ENCODE measurements around the gene CYTH2.
"Not testable (repeated sequence)": the region's sequence is repeated elsewhere in the genome, so short reads cannot be mapped to it uniquely, and the experiment has no call there.

CYTH2 gene

DNA sequence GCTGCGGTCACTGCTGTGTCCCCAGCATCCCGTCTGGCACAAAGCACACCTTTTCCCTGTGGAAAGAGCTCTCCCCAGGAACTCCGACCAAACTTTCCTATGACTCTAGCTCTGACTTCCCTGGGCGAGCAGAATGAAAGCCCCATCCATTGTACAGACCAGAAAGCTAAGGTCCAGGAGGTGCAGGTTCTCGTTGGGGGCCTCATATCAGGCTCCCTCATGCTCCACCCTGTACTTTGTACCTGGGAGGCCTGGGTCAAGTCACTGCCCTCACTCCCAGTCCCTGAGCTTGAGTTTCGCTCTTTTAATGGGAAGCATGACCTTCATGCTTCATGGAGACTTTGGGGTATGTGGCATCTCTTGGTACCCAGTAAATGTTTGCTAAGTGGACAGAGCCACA, 18.4 kb downstream of the CYTH2 start:
- no peak for DNase-seq (ENCODE audit: extremely low spot score)
- TF ChIP-seq HDGF (IDR thresholded peaks at IDR 0.05; ENCODE audit: borderline replicate concordance) = no peak
- POLR2A ChIA-PET = interaction anchor here (1.0 kb wide), 1 partner anchor 15 kb away, joined by 3 read pairs; no protein-coding TSS in a partner anchor
- CTCF ChIA-PET = interaction anchor here (1.0 kb wide), 1 partner anchor 97 kb away, joined by 5 read pairs; no protein-coding TSS in a partner anchor

DNA sequence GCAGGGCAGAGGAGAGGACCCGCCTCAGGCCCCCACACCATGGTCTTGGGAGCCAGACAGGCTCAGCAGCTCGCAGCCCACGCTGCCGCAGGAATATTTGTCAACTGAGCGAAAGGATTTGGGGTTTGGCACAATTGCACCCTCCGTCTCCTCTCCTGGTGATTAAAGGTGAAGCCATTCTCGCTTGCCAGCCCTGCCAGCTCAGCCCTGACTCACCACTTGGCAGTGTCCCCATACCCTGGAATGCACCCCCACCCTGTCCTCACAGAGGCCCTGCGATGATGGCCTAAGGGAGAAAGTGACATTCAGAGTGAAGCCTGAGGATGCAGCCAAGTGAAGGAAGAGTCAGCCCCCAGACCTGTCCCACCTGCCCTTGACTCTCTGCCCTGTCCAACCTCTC, 18.8 kb downstream of the CYTH2 start:
- DNase-seq (ENCODE audit: extremely low spot score) = no peak
- ChIA-PET POLR2A (interaction anchor here (1.0 kb wide), 1 partner anchor 15 kb away, joined by 3 read pairs; no protein-coding TSS in a partner anchor), CTCF (interaction anchor here (1.0 kb wide), 1 partner anchor 96 kb away, joined by 5 read pairs; no protein-coding TSS in a partner anchor)
- TF ChIP-seq FOXK2 (IDR thresholded peaks at IDR 0.05) = no peak
- TF ChIP-seq FOXM1 (IDR thresholded peaks at IDR 0.05; ENCODE audit: borderline replicate concordance) = no peak
- TF ChIP-seq CTBP1 (IDR thresholded peaks at IDR 0.05; ENCODE audit: borderline replicate concordance) = no peak
- TF ChIP-seq ARNT (IDR thresholded peaks at IDR 0.05) = no peak
- TF ChIP-seq ELF4 (IDR thresholded peaks at IDR 0.05) = no peak
- no peak for TF ChIP-seq BHLHE40 (IDR thresholded peaks at IDR 0.05; ENCODE audit: borderline replicate concordance)
- TF ChIP-seq, protein P1, sequence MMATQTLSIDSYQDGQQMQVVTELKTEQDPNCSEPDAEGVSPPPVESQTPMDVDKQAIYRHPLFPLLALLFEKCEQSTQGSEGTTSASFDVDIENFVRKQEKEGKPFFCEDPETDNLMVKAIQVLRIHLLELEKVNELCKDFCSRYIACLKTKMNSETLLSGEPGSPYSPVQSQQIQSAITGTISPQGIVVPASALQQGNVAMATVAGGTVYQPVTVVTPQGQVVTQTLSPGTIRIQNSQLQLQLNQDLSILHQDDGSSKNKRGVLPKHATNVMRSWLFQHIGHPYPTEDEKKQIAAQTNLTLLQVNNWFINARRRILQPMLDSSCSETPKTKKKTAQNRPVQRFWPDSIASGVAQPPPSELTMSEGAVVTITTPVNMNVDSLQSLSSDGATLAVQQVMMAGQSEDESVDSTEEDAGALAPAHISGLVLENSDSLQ (IDR thresholded peaks at IDR 0.05) = no peak
- no peak for TF ChIP-seq L3MBTL2 (conservative IDR thresholded peaks at IDR 0.05)

DNA sequence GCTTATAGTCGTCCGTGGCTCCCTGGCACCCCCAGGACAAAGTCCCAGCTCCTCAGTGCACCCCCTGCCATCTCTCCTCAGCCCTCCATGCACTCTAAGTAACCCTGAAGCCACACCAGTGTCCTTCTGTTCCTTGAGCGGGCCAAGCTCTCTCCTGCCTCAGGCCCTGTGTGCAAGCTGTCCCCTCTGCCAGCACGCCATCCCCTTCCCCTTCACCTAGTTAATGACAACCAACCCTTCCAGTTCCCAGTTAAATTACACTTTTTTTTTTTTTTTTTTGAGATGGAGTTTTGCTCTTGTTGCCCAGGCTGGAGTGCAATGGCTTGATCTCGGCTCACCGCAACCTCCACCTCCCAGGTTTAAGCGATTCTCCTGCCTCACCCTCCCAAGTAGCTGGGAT, 19.3 kb downstream of the CYTH2 start:
- DNase-seq (ENCODE audit: extremely low spot score); POLR2A ChIA-PET: not testable (repeated sequence)
- CTCF ChIA-PET = interaction anchor here (1.0 kb wide), 1 partner anchor 96 kb away, joined by 5 read pairs; no protein-coding TSS in a partner anchor

DNA sequence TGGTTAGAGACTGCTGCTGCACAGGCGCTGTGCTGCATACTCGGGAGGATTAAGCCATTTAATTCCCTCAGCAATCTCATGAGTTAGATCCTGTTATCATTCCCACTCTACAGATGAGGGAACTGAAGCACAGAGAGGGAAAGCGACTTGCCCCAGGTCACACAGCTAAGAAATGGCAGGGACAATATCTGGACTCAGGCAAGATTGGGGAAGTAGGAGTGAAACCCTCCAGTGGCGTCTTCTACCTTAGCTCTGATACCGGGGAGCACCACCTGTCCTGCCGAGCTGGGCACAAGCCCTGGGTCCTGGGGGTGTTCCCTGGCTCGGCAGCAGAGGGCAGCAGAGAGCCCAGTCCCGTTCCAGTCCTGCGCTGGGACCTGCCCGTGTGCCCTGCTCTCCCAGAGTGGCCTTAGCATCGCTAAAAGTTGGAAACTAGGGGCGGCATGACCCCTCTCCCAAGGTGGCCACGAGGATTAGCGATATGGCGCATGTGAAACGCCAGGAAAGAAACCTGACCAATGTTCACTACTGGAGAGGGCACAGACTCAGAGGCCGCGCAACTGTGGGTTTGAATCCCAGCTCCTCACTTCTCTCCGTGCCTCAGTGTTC, 20.5 kb downstream of the CYTH2 start:
- TF ChIP-seq LEF1 (IDR thresholded peaks at IDR 0.05; ENCODE audit: borderline replicate concordance) = no peak
- TF ChIP-seq BHLHE40 (IDR thresholded peaks at IDR 0.05; ENCODE audit: borderline replicate concordance) = no peak
- ChIA-PET CTCF (interaction anchor here (0.5 to 2.1 kb wide), 8 partner anchors 11 to 422 kb away, joined by 3 to 14 read pairs (median 4); no protein-coding TSS in a partner anchor), POLR2A (interaction anchor here (0.9 to 1.5 kb wide), 2 partner anchors 16 to 20 kb away, joined by 3 to 5 read pairs; no protein-coding TSS in a partner anchor)
- peak; percentile 77 for DNase-seq (ENCODE audit: extremely low spot score)

DNA sequence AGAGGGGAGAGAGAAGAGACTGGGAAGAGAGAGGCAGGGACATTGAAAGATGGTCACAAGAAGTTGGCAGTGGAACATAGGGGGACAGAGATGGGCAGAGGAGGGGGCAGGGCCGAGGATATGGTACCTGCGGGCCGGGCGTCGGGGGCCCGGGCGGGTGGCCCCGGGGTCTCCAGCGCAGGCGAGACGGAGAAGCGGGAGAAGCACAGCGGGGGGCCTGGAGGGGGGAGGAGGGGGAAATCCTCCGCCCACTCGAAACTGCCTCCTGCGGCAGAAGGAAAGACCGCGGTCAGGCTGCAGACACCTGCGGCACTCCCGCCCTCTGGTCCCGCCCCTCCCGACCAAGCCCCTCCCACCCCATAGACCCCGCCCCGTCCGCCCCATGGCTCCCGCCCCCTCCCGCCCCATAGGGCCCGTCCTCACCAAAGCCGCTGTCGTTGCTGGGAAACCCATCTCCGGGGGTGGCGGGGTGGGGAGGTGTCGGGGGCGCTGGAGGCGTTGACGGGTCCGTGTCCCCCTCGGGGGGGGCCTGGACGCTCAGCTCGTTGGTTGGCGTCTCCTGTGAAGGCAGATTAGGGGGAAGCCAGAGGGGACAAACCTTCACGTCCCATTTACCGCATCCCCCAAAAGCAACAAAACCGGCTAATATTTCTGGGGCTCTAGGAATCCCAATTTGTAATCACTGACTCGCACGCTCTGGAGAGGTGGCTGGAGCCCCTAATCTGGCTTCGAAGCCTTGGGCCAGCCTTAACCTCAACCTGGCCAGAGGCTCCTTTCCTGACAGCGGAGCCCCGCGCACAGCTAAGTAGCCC, 22.0 kb downstream of the CYTH2 start:
- peak; percentile 82 for DNase-seq (ENCODE audit: extremely low spot score)
- ChIA-PET POLR2A (interaction anchor here (1.2 to 1.5 kb wide), 2 partner anchors 14 to 93 kb away, joined by 3 to 5 read pairs; no protein-coding TSS in a partner anchor), CTCF (interaction anchor here (2.1 kb wide), 1 partner anchor 93 kb away, joined by 14 read pairs; no protein-coding TSS in a partner anchor)
- TF ChIP-seq NFRKB (IDR thresholded peaks at IDR 0.05) (no peak), ELF4 (IDR thresholded peaks at IDR 0.05) (no peak), ARNT (IDR thresholded peaks at IDR 0.05) (no peak), HDGF (IDR thresholded peaks at IDR 0.05; ENCODE audit: borderline replicate concordance) (no peak), CTBP1 (IDR thresholded peaks at IDR 0.05; ENCODE audit: borderline replicate concordance) (no peak), LEF1 (IDR thresholded peaks at IDR 0.05; ENCODE audit: borderline replicate concordance) (no peak), FOXM1 (IDR thresholded peaks at IDR 0.05; ENCODE audit: borderline replicate concordance) (no peak), SUZ12 (IDR thresholded peaks at IDR 0.05) (no peak), BHLHE40 (IDR thresholded peaks at IDR 0.05; ENCODE audit: borderline replicate concordance) (no peak), TARDBP (IDR thresholded peaks at IDR 0.05) (no peak), FOXA1 (IDR thresholded peaks at IDR 0.05) (no peak), SP1 (IDR thresholded peaks at IDR 0.05) (no peak), L3MBTL2 (conservative IDR thresholded peaks at IDR 0.05) (no peak), FOXK2 (IDR thresholded peaks at IDR 0.05) (no peak), ZNF384 (IDR thresholded peaks at IDR 0.05) (no peak)
- TF ChIP-seq, protein P1 (IDR thresholded peaks at IDR 0.05) = no peak

DNA sequence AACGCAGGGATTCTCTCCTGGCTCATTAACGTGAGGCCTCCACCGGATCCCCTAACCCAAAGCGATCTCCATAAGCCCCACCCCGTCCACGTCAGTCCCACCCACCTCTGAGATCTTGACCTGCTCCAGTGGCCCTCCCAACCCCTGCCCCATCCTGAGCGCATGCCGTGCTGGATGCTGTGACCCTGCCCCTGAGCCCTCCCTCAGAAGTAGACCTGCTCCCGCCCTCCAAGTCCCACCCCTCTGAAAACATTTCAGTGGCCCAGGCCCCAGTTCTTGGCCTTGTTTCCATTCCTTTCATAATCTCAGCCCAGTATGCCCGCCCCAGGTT, 22.6 kb downstream of the CYTH2 start:
- DNase-seq (ENCODE audit: extremely low spot score) = no peak
- CTCF ChIA-PET = no interaction called here
- POLR2A ChIA-PET = no interaction called here

More for the DNA sequence above, 22.6 kb downstream of the CYTH2 start:
- TF ChIP-seq ZNF384 (IDR thresholded peaks at IDR 0.05) (no peak), HDGF (IDR thresholded peaks at IDR 0.05; ENCODE audit: borderline replicate concordance) (no peak), NFRKB (IDR thresholded peaks at IDR 0.05) (no peak), SP1 (IDR thresholded peaks at IDR 0.05) (no peak), TARDBP (IDR thresholded peaks at IDR 0.05) (no peak), FOXM1 (IDR thresholded peaks at IDR 0.05; ENCODE audit: borderline replicate concordance) (no peak), BHLHE40 (IDR thresholded peaks at IDR 0.05; ENCODE audit: borderline replicate concordance) (no peak), ELF4 (IDR thresholded peaks at IDR 0.05) (no peak), FOXK2 (IDR thresholded peaks at IDR 0.05) (no peak), SUZ12 (IDR thresholded peaks at IDR 0.05) (no peak), L3MBTL2 (conservative IDR thresholded peaks at IDR 0.05) (no peak), LEF1 (IDR thresholded peaks at IDR 0.05; ENCODE audit: borderline replicate concordance) (no peak), CTBP1 (IDR thresholded peaks at IDR 0.05; ENCODE audit: borderline replicate concordance) (no peak), ARNT (IDR thresholded peaks at IDR 0.05) (no peak)
- TF ChIP-seq, protein P1 (IDR thresholded peaks at IDR 0.05) = no peak

All from HEK293T (cell line).